GM19468 (cell line): ENCODE results near the gene DPM1.
"Not testable (repeated sequence)": the region's sequence is repeated elsewhere in the genome, so short reads cannot be mapped to it uniquely, and the experiment has no call there.

Experiments
- ATAC-seq: cut with Tn5 transposase; IDR thresholded peaks from one replicate; pipeline ENCODE4 v1.9.1; 2021; ENCODE audit warnings: mild to moderate bottlenecking, moderate library complexity, moderate number of reproducible peaks; ENCODE audit not compliant: unreplicated experiment; ENCODE audit errors: extremely low read depth

The DPM1 gene

GRCh38 chr20:50980851-50981713, 22.8 kb upstream of the DPM1 start:
- ATAC-seq = no peak

- ATAC-seq = no peak
Measured at GRCh38 chr20:50980071-50980681, 21.8 kb upstream of the DPM1 start.

- ATAC-seq = not testable (repeated sequence)
Measured at GRCh38 chr20:50978533-50978932, 20.2 kb upstream of the DPM1 start.

- ATAC-seq = no peak
Measured at GRCh38 chr20:50977066-50978021, 19.0 kb upstream of the DPM1 start.

GRCh38 chr20:50975701-50976330, 17.5 kb upstream of the DPM1 start:
- ATAC-seq = no peak

GRCh38 chr20:50969912-50970311, 11.6 kb upstream of the DPM1 start:
- ATAC-seq = no peak

- no peak for ATAC-seq
Measured at GRCh38 chr20:50969435-50969834, 11.1 kb upstream of the DPM1 start.

GRCh38 chr20:50968289-50968688, 10.0 kb upstream of the DPM1 start:
- no peak for ATAC-seq

GRCh38 chr20:50967586-50967985, 9.3 kb upstream of the DPM1 start:
- ATAC-seq = no peak

- no peak for ATAC-seq
Measured at GRCh38 chr20:50959543-50960126, 1.3 kb upstream of the DPM1 start.

- ATAC-seq = peak; percentile 70
Measured at GRCh38 chr20:50958615-50959542, 547 bp upstream of the DPM1 start, which contains the start of gene MOCS3. Gene MOCS3 (plus strand): TSS chr20:50958818. CDS start chr20:50958843, 25 bp downstream.

- ATAC-seq = no peak
Measured at GRCh38 chr20:50957276-50957675, 1.1 kb downstream of the DPM1 start.

- no peak for ATAC-seq
Measured at GRCh38 chr20:50953821-50954220, 4.5 kb downstream of the DPM1 start.

- no peak for ATAC-seq
Measured at GRCh38 chr20:50953196-50953595, 5.1 kb downstream of the DPM1 start.

- no peak for ATAC-seq
Measured at GRCh38 chr20:50948132-50948785, 10.1 kb downstream of the DPM1 start.

- ATAC-seq = no peak
Measured at GRCh38 chr20:50943069-50943468, 15.3 kb downstream of the DPM1 start.

GRCh38 chr20:50933589-50933988, 24.7 kb downstream of the DPM1 start:
- ATAC-seq = no peak

GRCh38 chr20:50932691-50933280, 25.5 kb downstream of the DPM1 start:
- no peak for ATAC-seq
